Astrocyte of the spinal cord (primary cell): ENCODE results near the gene DAZAP1.

Source experiments
- DNase-seq: peaks from one replicate; pipeline ENCODE4 v3.0.0; 2011; ENCODE audit warnings: low read depth, low spot score
- H3K4me3 ChIP-seq: 2 replicates; pipeline ENCODE4 v1.5.1; 2011; ENCODE audit warnings: low read depth, mild to moderate bottlenecking, low read length, moderate library complexity
- CTCF ChIP-seq: IDR thresholded peaks from 2 replicates; pipeline ENCODE4 v1.5.1; 2012; ENCODE audit warnings: low read depth, mild to moderate bottlenecking, low read length, inconsistent platforms
- in situ Hi-C: cut with HindIII; loops from 2 replicates; pipeline ENCODE4 v1.10.0; 2017; ENCODE audit warnings: low sequenced_read_pairs

DAZAP1 gene

DNA sequence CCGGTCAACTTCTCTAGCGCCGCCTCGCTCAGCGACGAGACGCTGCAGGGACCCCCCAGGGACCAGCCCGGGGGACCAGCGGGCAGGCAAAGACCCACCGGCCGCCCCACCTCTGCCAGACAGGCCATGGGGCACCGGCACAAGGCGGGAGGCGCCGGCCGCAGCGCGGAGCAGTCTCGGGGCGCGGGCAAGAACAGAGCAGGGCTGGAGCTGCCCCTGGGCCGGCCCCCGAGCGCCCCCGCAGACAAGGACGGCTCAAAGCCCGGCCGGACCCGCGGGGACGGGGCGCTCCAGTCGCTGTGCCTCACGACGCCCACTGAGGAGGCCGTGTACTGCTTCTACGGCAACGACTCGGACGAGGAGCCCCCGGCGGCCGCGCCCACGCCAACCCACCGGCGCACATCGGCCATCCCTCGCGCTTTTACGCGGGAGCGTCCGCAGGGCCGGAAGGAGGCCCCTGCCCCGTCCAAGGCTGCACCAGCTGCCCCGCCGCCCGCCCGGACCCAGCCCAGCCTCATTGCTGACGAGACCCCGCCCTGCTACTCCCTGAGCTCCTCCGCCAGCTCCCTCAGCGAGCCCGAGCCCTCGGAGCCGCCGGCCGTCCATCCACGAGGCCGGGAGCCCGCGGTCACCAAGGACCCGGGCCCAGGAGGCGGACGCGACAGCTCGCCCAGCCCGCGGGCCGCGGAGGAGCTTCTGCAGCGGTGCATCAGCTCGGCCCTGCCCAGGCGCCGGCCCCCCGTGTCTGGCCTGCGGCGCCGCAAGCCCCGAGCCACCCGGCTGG lies 60.3 kb downstream of the DAZAP1 start:
- in situ Hi-C loops: no loop called here

GRCh38 chr19:1468274-1468820 lies 61.0 kb downstream of the DAZAP1 start:
- H3K4me3 ChIP-seq: no peak overlapping the region
- in situ Hi-C loops: no loop called here
- TF ChIP-seq CTCF: no peak
- DNase-seq: no peak

More for the DNA sequence above, 60.3 kb downstream of the DAZAP1 start:
- no peak for TF ChIP-seq CTCF
- DNase-seq: no peak
- no peak overlapping the region for H3K4me3 ChIP-seq

GRCh38 chr19:1468821-1469254 lies 61.5 kb downstream of the DAZAP1 start:
- no peak for TF ChIP-seq CTCF
- in situ Hi-C loops: no loop called here
- DNase-seq: no peak
- no peak overlapping the region for H3K4me3 ChIP-seq

DNA sequence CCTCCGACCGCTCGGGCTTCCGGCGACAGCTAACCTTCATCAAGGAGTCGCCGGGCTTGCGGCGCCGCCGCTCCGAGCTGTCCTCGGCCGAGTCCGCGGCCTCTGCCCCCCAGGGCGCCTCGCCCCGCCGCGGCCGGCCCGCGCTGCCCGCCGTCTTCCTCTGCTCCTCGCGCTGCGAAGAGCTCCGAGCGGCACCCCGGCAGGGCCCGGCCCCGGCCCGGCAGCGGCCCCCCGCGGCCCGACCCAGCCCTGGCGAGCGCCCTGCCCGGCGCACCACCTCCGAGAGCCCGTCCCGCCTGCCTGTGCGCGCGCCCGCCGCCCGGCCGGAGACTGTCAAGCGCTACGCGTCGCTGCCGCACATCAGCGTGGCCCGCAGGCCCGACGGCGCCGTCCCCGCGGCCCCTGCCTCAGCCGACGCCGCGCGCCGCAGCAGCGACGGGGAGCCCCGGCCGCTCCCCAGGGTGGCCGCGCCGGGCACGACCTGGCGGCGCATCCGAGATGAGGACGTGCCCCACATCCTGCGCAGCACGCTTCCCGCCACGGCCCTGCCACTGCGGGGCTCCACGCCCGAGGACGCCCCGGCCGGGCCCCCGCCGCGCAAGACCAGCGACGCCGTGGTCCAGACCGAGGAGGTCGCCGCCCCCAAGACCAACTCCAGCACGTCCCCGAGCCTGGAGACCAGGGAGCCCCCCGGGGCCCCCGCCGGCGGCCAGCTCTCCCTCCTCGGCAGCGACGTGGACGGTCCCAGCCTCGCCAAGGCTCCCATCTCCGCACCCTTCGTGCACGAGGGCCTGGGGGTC lies 62.1 kb downstream of the DAZAP1 start:
- in situ Hi-C loops: no loop called here
- TF ChIP-seq CTCF: no peak
- H3K4me3 ChIP-seq: no peak overlapping the region
- DNase-seq: no peak

DNA sequence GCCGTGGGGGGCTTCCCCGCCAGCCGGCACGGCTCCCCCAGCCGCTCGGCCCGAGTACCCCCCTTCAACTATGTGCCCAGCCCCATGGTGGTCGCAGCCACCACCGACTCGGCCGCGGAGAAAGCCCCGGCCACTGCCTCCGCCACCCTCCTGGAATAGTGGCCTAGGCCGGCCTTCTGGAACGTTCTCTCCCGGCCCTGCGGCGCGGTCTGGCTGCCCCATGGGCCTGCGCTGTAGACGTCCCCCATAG lies 62.6 kb downstream of the DAZAP1 start:
- in situ Hi-C loops: no loop called here
- no peak for TF ChIP-seq CTCF
- H3K4me3 ChIP-seq: no peak overlapping the region
- DNase-seq: no peak

DNA sequence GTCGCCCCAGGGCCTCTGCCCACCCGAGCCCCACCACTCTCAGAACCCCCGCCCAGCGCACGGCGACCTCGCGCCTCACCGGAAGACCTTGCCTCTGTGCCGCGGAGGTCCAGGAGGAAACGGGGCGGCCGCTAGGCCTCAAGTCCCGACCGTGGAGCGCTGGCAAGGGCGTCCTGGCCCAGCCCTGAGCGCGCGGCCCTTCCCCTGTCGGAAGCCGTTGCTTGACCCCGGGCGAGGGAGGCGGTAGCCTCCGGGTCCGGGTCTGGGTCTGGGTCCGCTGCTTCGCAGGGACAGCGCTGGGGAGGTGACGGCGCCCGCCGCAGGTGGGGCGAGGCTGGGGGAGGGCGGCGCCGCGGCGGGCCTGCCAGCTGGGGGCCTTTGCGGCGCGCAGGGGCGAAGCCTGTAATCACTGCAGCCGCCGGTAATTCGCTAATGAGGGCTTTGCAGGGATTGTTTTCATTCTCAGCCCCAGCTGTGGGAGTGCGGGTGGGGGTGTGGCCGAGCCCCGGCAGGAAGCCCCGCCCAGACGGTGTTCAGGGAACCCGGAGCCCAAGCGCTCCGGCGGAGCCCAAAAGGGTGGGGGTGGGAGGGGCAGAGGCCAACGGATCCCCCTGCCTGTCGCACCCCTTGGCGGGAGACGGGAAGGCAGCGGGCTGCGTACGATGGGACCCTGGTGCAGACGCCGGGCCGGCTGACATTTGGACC lies 63.1 kb downstream of the DAZAP1 start:
- in situ Hi-C loops: no loop called here
- no peak for DNase-seq
- no peak overlapping the region for H3K4me3 ChIP-seq
- TF ChIP-seq CTCF: no peak
